Measurements from ENCODE around the gene CCNJL. TPM values are rescaled to one million over a fixed set of nuclear protein-coding genes. Genes with fewer than 3 reads are reported as not detected.

The CCNJL gene
- total and polyA plus RNA-seq, 2 donors (not counting 1 experiment from before 2014, with no cell fraction given), result 0.03 to 0.67 TPM

DNA sequence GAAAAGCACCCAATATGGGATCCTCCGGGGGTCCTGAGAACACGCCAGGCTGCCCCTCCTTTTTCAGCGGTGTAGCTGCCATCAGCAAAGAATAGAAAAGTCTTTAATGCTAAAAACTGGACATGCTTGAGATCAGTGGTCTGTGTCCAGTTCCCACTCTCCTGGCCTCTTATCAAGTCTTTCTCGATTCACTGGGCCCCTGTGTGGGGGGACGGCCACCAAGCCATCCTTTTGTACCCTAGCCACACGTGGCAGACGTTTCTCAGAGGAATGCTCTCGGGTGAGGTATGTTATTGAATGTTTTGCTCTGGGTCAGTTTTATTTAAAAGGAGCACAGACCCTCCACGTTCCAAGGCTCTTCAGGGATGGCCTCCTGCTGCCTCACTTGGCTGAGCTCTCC, 59.4 kb downstream of the CCNJL start:
- Histone ChIP-seq H4K20me1 (ENCODE audit: control insufficient read depth, insufficient read depth, low read length, poor library complexity, severe bottlenecking) (no peaks in the 10 kb centered on the region), H3K4me1 (ENCODE audit: control insufficient read depth in 2 of 2, insufficient read depth in 2 of 2, low read length in 2 of 2) (no peaks in the 10 kb centered on the region), H3K9ac (ENCODE audit: low read length) (no peak overlapping the region), H3K9me3 (ENCODE audit: control extremely low read depth in 1 of 3, control insufficient read depth in 2 of 3, insufficient read depth in 1 of 3, low read length in 2 of 3) (no peaks in the 10 kb centered on the region), H3K79me2 (ENCODE audit: control insufficient read depth, insufficient read depth, low read length) (no peaks in the 10 kb centered on the region), H3K4me2 (replicated peaks; ENCODE audit: low read depth, low read length, poor library complexity, severe bottlenecking) (no peak overlapping the region), H3K36me3 (replicated peaks in 1 of 2; ENCODE audit: control extremely low read depth in 1 of 2, control insufficient read depth in 1 of 2, extremely low read depth in 1 of 2, insufficient read depth in 2 of 2, low read length in 1 of 2) (no peaks in the 10 kb centered on the region), H2AFZ (ENCODE audit: insufficient read depth, low read depth, low read length, poor library complexity, severe bottlenecking) (no peak overlapping the region), H3K4me3 (ENCODE audit: control extremely low read depth in 1 of 5, extremely low read depth in 1 of 5, insufficient read depth in 1 of 5, low read depth in 2 of 5, low read length in 4 of 5) (no peak overlapping the region), H3K27ac (ENCODE audit: low read length in 2 of 2) (no peak overlapping the region), H3K27me3 (replicated peaks in 1 of 4; ENCODE audit: control extremely low read depth in 1 of 4, control insufficient read depth in 3 of 4, insufficient read depth in 4 of 4, low read length in 3 of 4) (no peaks in the 10 kb centered on the region)
- no peak for DNase-seq
- Mint-ChIP-seq H3K27me3 (peaks cover 8% of the 10 kb centered on the region), H3K9me3 (ENCODE audit: insufficient read depth) (no peaks in the 10 kb centered on the region), H3K27ac (no peak overlapping the region), H3K4me3 (no peak overlapping the region), H3K4me1 (no peaks in the 10 kb centered on the region)
- intact Hi-C loops (cut with micrococcal nuclease), result no loop called here
- no peak for ATAC-seq (ENCODE audit: low read depth)
- 92% methylated on average over 7 of the region's 9 CpGs for WGBS (ENCODE audit: insufficient coverage)
- no peak for TF ChIP-seq EZH2 (IDR thresholded peaks at IDR 0.05; ENCODE audit: borderline replicate concordance, insufficient read depth, low read depth, low read length, poor library complexity, severe bottlenecking)
- TF ChIP-seq, protein P1, sequence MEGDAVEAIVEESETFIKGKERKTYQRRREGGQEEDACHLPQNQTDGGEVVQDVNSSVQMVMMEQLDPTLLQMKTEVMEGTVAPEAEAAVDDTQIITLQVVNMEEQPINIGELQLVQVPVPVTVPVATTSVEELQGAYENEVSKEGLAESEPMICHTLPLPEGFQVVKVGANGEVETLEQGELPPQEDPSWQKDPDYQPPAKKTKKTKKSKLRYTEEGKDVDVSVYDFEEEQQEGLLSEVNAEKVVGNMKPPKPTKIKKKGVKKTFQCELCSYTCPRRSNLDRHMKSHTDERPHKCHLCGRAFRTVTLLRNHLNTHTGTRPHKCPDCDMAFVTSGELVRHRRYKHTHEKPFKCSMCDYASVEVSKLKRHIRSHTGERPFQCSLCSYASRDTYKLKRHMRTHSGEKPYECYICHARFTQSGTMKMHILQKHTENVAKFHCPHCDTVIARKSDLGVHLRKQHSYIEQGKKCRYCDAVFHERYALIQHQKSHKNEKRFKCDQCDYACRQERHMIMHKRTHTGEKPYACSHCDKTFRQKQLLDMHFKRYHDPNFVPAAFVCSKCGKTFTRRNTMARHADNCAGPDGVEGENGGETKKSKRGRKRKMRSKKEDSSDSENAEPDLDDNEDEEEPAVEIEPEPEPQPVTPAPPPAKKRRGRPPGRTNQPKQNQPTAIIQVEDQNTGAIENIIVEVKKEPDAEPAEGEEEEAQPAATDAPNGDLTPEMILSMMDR (IDR thresholded peaks at IDR 0.05), result no peak
- ChIA-PET POLR2A (no interaction called here), CTCF (no interaction called here)

- Mint-ChIP-seq H3K4me3 (no peak overlapping the region), H3K9me3 (ENCODE audit: insufficient read depth) (no peaks in the 10 kb centered on the region), H3K27me3 (peaks cover 8% of the 10 kb centered on the region), H3K4me1 (no peaks in the 10 kb centered on the region), H3K27ac (no peak overlapping the region)
- Histone ChIP-seq H3K9ac (ENCODE audit: low read length) (no peak overlapping the region), H4K20me1 (ENCODE audit: control insufficient read depth, insufficient read depth, low read length, poor library complexity, severe bottlenecking) (no peaks in the 10 kb centered on the region), H3K27ac (ENCODE audit: low read length in 2 of 2) (no peak overlapping the region), H3K4me1 (ENCODE audit: control insufficient read depth in 2 of 2, insufficient read depth in 2 of 2, low read length in 2 of 2) (no peaks in the 10 kb centered on the region), H3K79me2 (ENCODE audit: control insufficient read depth, insufficient read depth, low read length) (no peaks in the 10 kb centered on the region), H3K4me3 (ENCODE audit: control extremely low read depth in 1 of 5, extremely low read depth in 1 of 5, insufficient read depth in 1 of 5, low read depth in 2 of 5, low read length in 4 of 5) (no peak overlapping the region), H3K36me3 (replicated peaks in 1 of 2; ENCODE audit: control extremely low read depth in 1 of 2, control insufficient read depth in 1 of 2, extremely low read depth in 1 of 2, insufficient read depth in 2 of 2, low read length in 1 of 2) (no peaks in the 10 kb centered on the region), H3K9me3 (ENCODE audit: control extremely low read depth in 1 of 3, control insufficient read depth in 2 of 3, insufficient read depth in 1 of 3, low read length in 2 of 3) (no peaks in the 10 kb centered on the region), H3K4me2 (replicated peaks; ENCODE audit: low read depth, low read length, poor library complexity, severe bottlenecking) (no peak overlapping the region), H3K27me3 (replicated peaks in 1 of 4; ENCODE audit: control extremely low read depth in 1 of 4, control insufficient read depth in 3 of 4, insufficient read depth in 4 of 4, low read length in 3 of 4) (no peaks in the 10 kb centered on the region), H2AFZ (ENCODE audit: insufficient read depth, low read depth, low read length, poor library complexity, severe bottlenecking) (no peak overlapping the region)
- intact Hi-C loops (cut with micrococcal nuclease), result no loop called here
- WGBS (ENCODE audit: insufficient coverage), result 86% methylated on average over 9 of the region's 14 CpGs
- CTCF ChIA-PET, result no interaction called here
- no peak for ATAC-seq (ENCODE audit: low read depth)
- TF ChIP-seq EZH2 (IDR thresholded peaks at IDR 0.05; ENCODE audit: borderline replicate concordance, insufficient read depth, low read depth, low read length, poor library complexity, severe bottlenecking), result no peak
- TF ChIP-seq, protein P1 (IDR thresholded peaks at IDR 0.05), result no peak
- POLR2A ChIA-PET, result no interaction called here
- DNase-seq, result no peak
Observed at GRCh38 chr5:160251406-160252155, 60.8 kb downstream of the CCNJL start.

All from B cell (primary cell).